ENCODE results near the gene DPYD.
A peak's percentile ranks its signal among the peaks of the same experiment; 100 is the strongest.

DPYD gene

GRCh38 chr1:97926017-97926708, 5.3 kb upstream of the DPYD start:
- no peaks in the 10 kb centered on the region for H3K79me2 ChIP-seq (ENCODE audit: control insufficient read depth, insufficient read depth, low read length, unreplicated experiment)
- H3K36me3 ChIP-seq (ENCODE audit: insufficient read depth, low read length): no peaks in the 10 kb centered on the region

DNA sequence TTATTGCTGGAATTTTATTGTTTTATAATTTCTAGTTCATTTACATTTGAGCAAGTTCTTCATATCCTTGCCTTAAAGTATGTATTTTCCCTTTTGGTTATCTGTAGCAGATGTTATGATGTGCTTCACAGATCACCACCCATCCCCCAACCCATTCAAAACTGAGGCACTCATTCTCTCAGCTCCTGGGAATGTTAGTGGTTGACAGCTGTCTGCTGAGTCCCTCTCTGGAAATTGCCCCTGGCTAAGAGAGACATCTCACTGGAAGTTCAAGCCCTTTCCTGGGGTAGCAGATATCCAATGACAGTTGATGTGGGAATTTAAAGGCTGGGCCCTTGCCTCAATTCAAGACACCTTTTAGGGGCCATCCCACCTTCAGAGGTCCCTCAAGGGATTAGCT, 4.3 kb upstream of the DPYD start:
- H2AFZ ChIP-seq (ENCODE audit: low read length, unreplicated experiment): no peak overlapping the region
- H3K27ac ChIP-seq (ENCODE audit: low read depth, low read length): no peak overlapping the region
- H3K27me3 ChIP-seq (ENCODE audit: insufficient read depth, low read length): no peaks in the 10 kb centered on the region
- H3K79me2 ChIP-seq (ENCODE audit: control insufficient read depth, insufficient read depth, low read length, unreplicated experiment): peaks cover 6% of the 10 kb centered on the region
- no peaks in the 10 kb centered on the region for H3K36me3 ChIP-seq (ENCODE audit: insufficient read depth, low read length)
- H3K4me3 ChIP-seq (ENCODE audit: low read depth, low read length): no peak overlapping the region
- H3K4me1 ChIP-seq (ENCODE audit: control insufficient read depth, insufficient read depth, low read length, unreplicated experiment): no peaks in the 10 kb centered on the region

More at GRCh38 chr1:97926017-97926708, 5.3 kb upstream of the DPYD start:
- no peaks in the 10 kb centered on the region for H3K4me1 ChIP-seq (ENCODE audit: control insufficient read depth, insufficient read depth, low read length, unreplicated experiment)
- H3K4me3 ChIP-seq (ENCODE audit: low read depth, low read length): no peak overlapping the region
- no peak overlapping the region for H3K27ac ChIP-seq (ENCODE audit: low read depth, low read length)
- no peaks in the 10 kb centered on the region for H3K27me3 ChIP-seq (ENCODE audit: insufficient read depth, low read length)
- no peak overlapping the region for H2AFZ ChIP-seq (ENCODE audit: low read length, unreplicated experiment)

- H3K4me3 ChIP-seq (ENCODE audit: low read depth, low read length): no peak overlapping the region
- H2AFZ ChIP-seq (ENCODE audit: low read length, unreplicated experiment): no peak overlapping the region
Observed at GRCh38 chr1:97923811-97924210, 3.0 kb upstream of the DPYD start.

GRCh38 chr1:97920276-97920831, 480 bp downstream of the DPYD start:
- peaks cover 2% of the 10 kb centered on the region; the same call in 1 of the 2 replicates for H3K36me3 ChIP-seq (ENCODE audit: insufficient read depth, low read length)
- H3K4me1 ChIP-seq (ENCODE audit: control insufficient read depth, insufficient read depth, low read length, unreplicated experiment): peaks cover 25% of the 10 kb centered on the region
- H3K27ac ChIP-seq (ENCODE audit: low read depth, low read length): peak overlapping the region; percentile 72
- peak overlapping the region; percentile 90 for H3K4me3 ChIP-seq (ENCODE audit: low read depth, low read length)
- H3K79me2 ChIP-seq (ENCODE audit: control insufficient read depth, insufficient read depth, low read length, unreplicated experiment): peaks cover 51% of the 10 kb centered on the region
- no peaks in the 10 kb centered on the region for H3K27me3 ChIP-seq (ENCODE audit: insufficient read depth, low read length)
- peak overlapping the region; percentile 95 for H2AFZ ChIP-seq (ENCODE audit: low read length, unreplicated experiment)

More at GRCh38 chr1:97923811-97924210, 3.0 kb upstream of the DPYD start:
- H3K27ac ChIP-seq (ENCODE audit: low read depth, low read length): no peak overlapping the region
- H3K36me3 ChIP-seq (ENCODE audit: insufficient read depth, low read length): no peaks in the 10 kb centered on the region
- H3K79me2 ChIP-seq (ENCODE audit: control insufficient read depth, insufficient read depth, low read length, unreplicated experiment): peaks cover 20% of the 10 kb centered on the region
- H3K4me1 ChIP-seq (ENCODE audit: control insufficient read depth, insufficient read depth, low read length, unreplicated experiment): peaks cover under 1% of the 10 kb centered on the region
- no peaks in the 10 kb centered on the region for H3K27me3 ChIP-seq (ENCODE audit: insufficient read depth, low read length)

DNA sequence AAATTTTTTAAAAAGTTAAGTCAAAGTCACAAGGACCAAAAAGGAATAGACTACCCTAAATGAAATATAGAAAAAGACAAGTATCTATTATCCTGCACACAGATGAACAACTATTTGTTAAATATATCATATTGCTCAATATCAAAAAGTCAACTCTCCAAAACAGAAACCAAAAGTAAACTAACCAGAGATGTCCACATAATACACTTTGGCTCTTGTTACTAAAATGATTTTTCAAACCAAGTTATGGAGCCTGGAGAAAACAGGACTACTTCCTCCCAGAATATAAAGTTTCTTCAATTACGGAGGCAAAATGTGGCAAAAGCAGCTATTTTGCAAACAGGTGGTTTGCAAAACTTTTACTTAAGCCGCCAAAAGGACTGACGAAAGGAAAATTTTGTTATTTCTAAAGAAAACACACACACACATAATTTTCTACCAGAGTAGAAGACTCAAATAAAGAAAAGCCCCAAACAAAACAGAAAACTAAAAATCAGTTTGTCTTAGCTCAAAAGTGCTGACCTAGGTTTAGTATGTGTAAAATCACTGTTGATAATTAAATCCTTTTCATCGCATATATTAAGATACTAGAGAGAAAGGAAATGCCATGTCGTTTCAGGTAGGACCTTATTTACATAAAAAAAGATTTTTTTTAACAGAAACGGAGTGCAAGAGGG, 1.1 kb downstream of the DPYD start:
- peaks cover 56% of the 10 kb centered on the region for H3K79me2 ChIP-seq (ENCODE audit: control insufficient read depth, insufficient read depth, low read length, unreplicated experiment)
- peak overlapping the region; percentile 95 for H2AFZ ChIP-seq (ENCODE audit: low read length, unreplicated experiment)
- H3K4me3 ChIP-seq (ENCODE audit: low read depth, low read length): peak overlapping the region; percentile 90
- peaks cover 25% of the 10 kb centered on the region for H3K4me1 ChIP-seq (ENCODE audit: control insufficient read depth, insufficient read depth, low read length, unreplicated experiment)
- H3K27me3 ChIP-seq (ENCODE audit: insufficient read depth, low read length): no peaks in the 10 kb centered on the region
- H3K27ac ChIP-seq (ENCODE audit: low read depth, low read length): peak overlapping the region; percentile 72
- H3K36me3 ChIP-seq (ENCODE audit: insufficient read depth, low read length): peaks cover 2% of the 10 kb centered on the region; the same call in 1 of the 2 replicates

DNA sequence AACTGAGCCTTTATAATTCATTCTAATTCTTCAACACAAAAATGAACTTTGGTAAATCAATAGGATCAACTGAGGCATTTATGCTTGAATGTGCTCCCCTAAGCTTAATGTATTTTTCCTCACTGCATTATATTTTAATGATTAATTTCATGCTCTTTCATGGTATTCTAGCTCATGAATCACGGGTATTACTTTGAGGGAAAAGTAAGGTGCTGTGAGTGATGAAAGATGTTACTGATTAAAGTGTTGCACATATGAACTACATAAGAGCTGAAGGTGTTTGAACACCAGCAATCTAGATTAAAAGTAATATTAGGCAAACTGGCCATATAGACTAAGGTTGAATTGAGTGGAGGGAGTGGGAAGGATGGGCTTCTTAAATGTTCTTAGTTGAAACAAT, 1.9 kb downstream of the DPYD start:
- peaks cover 30% of the 10 kb centered on the region for H3K4me1 ChIP-seq (ENCODE audit: control insufficient read depth, insufficient read depth, low read length, unreplicated experiment)
- no peaks in the 10 kb centered on the region for H3K27me3 ChIP-seq (ENCODE audit: insufficient read depth, low read length)
- peak overlapping the region; percentile 72 for H3K27ac ChIP-seq (ENCODE audit: low read depth, low read length)
- H3K4me3 ChIP-seq (ENCODE audit: low read depth, low read length): peak overlapping the region; percentile 90
- H3K36me3 ChIP-seq (ENCODE audit: insufficient read depth, low read length): peaks cover 2% of the 10 kb centered on the region; the same call in 1 of the 2 replicates
- H2AFZ ChIP-seq (ENCODE audit: low read length, unreplicated experiment): peak overlapping the region; percentile 20
- H3K79me2 ChIP-seq (ENCODE audit: control insufficient read depth, insufficient read depth, low read length, unreplicated experiment): peaks cover 64% of the 10 kb centered on the region

DNA sequence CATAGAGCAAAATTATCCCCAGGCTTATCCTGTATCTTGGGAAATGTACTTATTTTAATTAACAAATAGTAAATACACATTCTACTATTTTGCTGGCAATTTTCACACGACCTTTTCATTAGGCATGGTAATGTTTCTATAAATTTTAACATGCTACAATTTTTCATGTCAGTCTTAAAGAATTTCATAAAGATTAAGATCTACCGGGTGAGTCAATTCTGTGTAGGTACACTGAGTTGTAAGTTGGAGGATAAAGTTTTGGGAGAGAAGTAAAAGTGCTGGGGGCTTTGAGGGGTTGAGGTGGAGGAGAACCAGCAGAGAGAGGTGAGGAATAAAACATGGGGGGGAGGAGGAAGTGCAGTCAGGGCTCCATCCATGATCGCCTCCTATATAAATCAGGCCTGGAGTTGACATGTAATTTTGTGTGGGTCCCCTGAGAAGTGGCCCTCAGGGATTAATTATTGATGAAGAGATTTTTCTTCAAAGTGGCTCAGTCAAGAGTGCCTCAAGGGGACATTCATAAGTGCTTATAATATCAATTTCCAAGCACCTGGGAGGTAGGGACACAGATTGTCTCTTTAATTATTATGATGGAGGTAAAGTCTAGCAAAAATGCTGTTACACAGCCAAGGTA, 7.2 kb downstream of the DPYD start:
- no peak overlapping the region for H3K27ac ChIP-seq (ENCODE audit: low read depth, low read length)

GRCh38 chr1:97911266-97912215, 9.3 kb downstream of the DPYD start:
- H3K36me3 ChIP-seq (ENCODE audit: insufficient read depth, low read length): peaks cover 2% of the 10 kb centered on the region; the same call in 1 of the 2 replicates
- H3K79me2 ChIP-seq (ENCODE audit: control insufficient read depth, insufficient read depth, low read length, unreplicated experiment): peaks cover 69% of the 10 kb centered on the region
- H2AFZ ChIP-seq (ENCODE audit: low read length, unreplicated experiment): no peak overlapping the region
- peaks cover 32% of the 10 kb centered on the region for H3K4me1 ChIP-seq (ENCODE audit: control insufficient read depth, insufficient read depth, low read length, unreplicated experiment)
- H3K27ac ChIP-seq (ENCODE audit: low read depth, low read length): no peak overlapping the region
- no peak overlapping the region for H3K4me3 ChIP-seq (ENCODE audit: low read depth, low read length)
- H3K27me3 ChIP-seq (ENCODE audit: insufficient read depth, low read length): no peaks in the 10 kb centered on the region

More for the DNA sequence above, 7.2 kb downstream of the DPYD start:
- peaks cover 37% of the 10 kb centered on the region for H3K4me1 ChIP-seq (ENCODE audit: control insufficient read depth, insufficient read depth, low read length, unreplicated experiment)
- H3K4me3 ChIP-seq (ENCODE audit: low read depth, low read length): no peak overlapping the region
- H3K27me3 ChIP-seq (ENCODE audit: insufficient read depth, low read length): no peaks in the 10 kb centered on the region
- peaks cover 2% of the 10 kb centered on the region; the same call in 1 of the 2 replicates for H3K36me3 ChIP-seq (ENCODE audit: insufficient read depth, low read length)
- H3K79me2 ChIP-seq (ENCODE audit: control insufficient read depth, insufficient read depth, low read length, unreplicated experiment): peaks cover 83% of the 10 kb centered on the region
- no peak overlapping the region for H2AFZ ChIP-seq (ENCODE audit: low read length, unreplicated experiment)

DNA sequence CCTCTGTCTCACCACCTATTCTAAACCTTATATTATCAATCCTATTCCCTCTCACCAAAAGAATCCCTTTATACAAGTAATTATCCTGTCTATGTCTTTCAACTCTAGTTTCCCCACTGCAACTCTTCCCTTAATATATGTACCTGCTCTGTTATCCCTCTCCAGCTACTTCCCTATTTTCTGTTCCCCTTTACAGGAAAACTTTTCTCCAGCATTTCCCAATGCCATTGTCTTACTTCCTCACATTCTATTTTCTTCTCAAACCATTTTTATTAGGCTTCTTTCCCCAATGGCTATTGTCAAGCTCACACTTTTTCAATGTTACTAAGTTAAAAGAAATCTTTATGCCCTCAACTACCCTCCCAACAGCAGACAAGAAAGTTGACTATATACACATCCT, 11.6 kb downstream of the DPYD start:
- Histone ChIP-seq H2AFZ (ENCODE audit: low read length, unreplicated experiment) (no peak overlapping the region), H3K79me2 (ENCODE audit: control insufficient read depth, insufficient read depth, low read length, unreplicated experiment) (peaks cover 66% of the 10 kb centered on the region), H3K4me3 (ENCODE audit: low read depth, low read length) (no peak overlapping the region), H3K27me3 (ENCODE audit: insufficient read depth, low read length) (no peaks in the 10 kb centered on the region), H3K36me3 (ENCODE audit: insufficient read depth, low read length) (no peaks in the 10 kb centered on the region), H3K27ac (ENCODE audit: low read depth, low read length) (no peak overlapping the region), H3K4me1 (ENCODE audit: control insufficient read depth, insufficient read depth, low read length, unreplicated experiment) (peaks cover 49% of the 10 kb centered on the region)

Data from ACC112 (cell line).